ENCODE data around the gene NAV2.
"Not testable (repeated sequence)": the region's sequence is repeated elsewhere in the genome, so short reads cannot be mapped to it uniquely, and the experiment has no call there.

The NAV2 gene

GRCh38 chr11:19907839-19908238, 195.2 kb downstream of the NAV2 start:
- no peak for DNase-seq

GRCh38 chr11:19910931-19911330, 198.3 kb downstream of the NAV2 start:
- DNase-seq = no peak

- no peak for DNase-seq
These were observed 199.7 kb downstream of the NAV2 start for GRCh38 chr11:19912115-19912957.

- DNase-seq = no peak
These were observed 200.6 kb downstream of the NAV2 start for GRCh38 chr11:19912958-19913892.

- no peak for DNase-seq
These were observed 201.2 kb downstream of the NAV2 start for GRCh38 chr11:19913893-19914249.

- no peak for DNase-seq
These were observed 203.2 kb downstream of the NAV2 start for GRCh38 chr11:19915808-19916207.

GRCh38 chr11:19917069-19917468, 204.4 kb downstream of the NAV2 start:
- no peak for DNase-seq

GRCh38 chr11:19918302-19919049, 205.8 kb downstream of the NAV2 start:
- no peak for DNase-seq

- DNase-seq = no peak
These were observed 206.5 kb downstream of the NAV2 start for GRCh38 chr11:19919050-19919561.

- no peak for DNase-seq
These were observed 208.3 kb downstream of the NAV2 start for GRCh38 chr11:19920982-19921381.

GRCh38 chr11:19921976-19922688, 209.5 kb downstream of the NAV2 start:
- no peak for DNase-seq

GRCh38 chr11:19922689-19923035, 210.0 kb downstream of the NAV2 start:
- no peak for DNase-seq

- DNase-seq = no peak
These were observed 211.0 kb downstream of the NAV2 start for GRCh38 chr11:19923626-19924025.

- DNase-seq = no peak
These were observed 211.7 kb downstream of the NAV2 start for GRCh38 chr11:19924311-19924710.

- DNase-seq = no peak
These were observed 212.1 kb downstream of the NAV2 start for GRCh38 chr11:19924716-19925115.

GRCh38 chr11:19927403-19927802, 214.8 kb downstream of the NAV2 start:
- DNase-seq = not testable (repeated sequence)

GRCh38 chr11:19929147-19929546, 216.5 kb downstream of the NAV2 start:
- no peak for DNase-seq

- no peak for DNase-seq
These were observed 217.0 kb downstream of the NAV2 start for GRCh38 chr11:19929655-19930054.

GRCh38 chr11:19931141-19931770, 218.6 kb downstream of the NAV2 start:
- DNase-seq = no peak

GRCh38 chr11:19931771-19932369, 219.2 kb downstream of the NAV2 start:
- no peak for DNase-seq

GRCh38 chr11:19933132-19933735, 220.6 kb downstream of the NAV2 start:
- DNase-seq = no peak

Measured in CD4-positive, alpha-beta T cell treated with Interleukin-17A for 1 hour (primary cell).